ENCODE results near the gene TMEM87A. TPM values are rescaled to one million over a fixed set of nuclear protein-coding genes. Genes with fewer than 3 reads are reported as not detected.
"Not testable (repeated sequence)": the region's sequence is repeated elsewhere in the genome, so short reads cannot be mapped to it uniquely, and the experiment has no call there.

Gene TMEM87A
- 10 to 100 TPM; 17.0 to 25.4 TPM for total RNA-seq

DNA sequence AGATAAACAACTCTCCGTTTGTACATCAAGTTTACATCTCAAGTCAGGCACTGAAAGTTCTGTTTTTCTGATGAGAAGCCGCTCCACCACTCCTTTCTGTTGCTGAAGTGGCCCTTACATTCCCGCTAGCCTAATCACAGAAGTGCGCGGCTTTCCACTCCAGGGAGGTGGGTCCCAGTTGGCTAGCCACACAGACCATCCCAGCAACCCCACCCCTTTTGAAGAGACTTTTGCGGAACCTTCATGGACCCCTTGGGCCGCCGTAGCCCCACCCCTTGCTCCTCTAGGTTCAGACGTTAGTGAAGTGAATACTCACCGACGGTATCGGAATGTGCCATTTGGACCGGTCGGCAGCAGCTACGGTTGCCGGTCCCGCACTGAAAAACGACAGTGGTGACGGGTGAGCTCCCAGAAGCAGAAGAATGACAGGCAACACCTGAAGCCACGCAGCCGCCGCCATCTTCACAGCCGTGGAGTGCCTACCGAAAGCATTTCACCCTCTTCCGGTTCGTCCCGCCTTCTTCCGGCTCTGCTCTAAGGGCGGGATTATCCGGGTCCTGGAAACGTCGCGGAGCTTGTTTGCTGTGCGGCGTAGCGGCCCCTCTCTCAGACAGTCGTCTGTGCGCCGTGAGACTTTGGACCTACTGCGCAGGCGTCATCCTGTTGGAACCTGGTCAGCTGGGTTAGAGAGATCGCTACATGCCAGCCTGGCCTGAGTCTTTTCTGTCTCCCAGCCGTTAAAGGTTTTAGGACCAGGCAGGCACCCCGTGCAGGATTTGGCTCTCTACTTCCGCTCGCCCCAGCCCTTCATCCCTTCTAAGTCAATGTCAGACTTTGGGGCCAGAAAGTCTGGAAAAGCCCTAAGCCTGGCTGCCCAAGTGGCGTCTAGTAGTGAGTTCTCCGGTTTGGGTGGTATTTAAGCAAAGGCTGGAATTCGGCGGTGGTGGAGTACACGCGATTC lies at the start of gene TMEM87A, which contains the start of gene GANC:
Gene TMEM87A, minus strand, starts transcription at position 495 of the 961 bp plus-strand sequence. Its CDS starts 35 bp downstream, at position 460.
Gene GANC, plus strand, starts transcription at position 263 of the 961 bp plus-strand sequence. CDS start 1,281 bp downstream, outside the sequence.
- Histone ChIP-seq H3K36me3 (no peaks in the 10 kb centered on the region), H3K27ac (peak within 1 kb of the TSS; percentile 99), H3K9me3 (no peaks in the 10 kb centered on the region), H3K4me3 (peak within 1 kb of the TSS; percentile 80 to 88), H3K4me1 (peaks cover 0 to 45% of the 10 kb centered on the region in 2 donors), H3K27me3 (no peaks in the 10 kb centered on the region)
- TF ChIP-seq, protein P1, sequence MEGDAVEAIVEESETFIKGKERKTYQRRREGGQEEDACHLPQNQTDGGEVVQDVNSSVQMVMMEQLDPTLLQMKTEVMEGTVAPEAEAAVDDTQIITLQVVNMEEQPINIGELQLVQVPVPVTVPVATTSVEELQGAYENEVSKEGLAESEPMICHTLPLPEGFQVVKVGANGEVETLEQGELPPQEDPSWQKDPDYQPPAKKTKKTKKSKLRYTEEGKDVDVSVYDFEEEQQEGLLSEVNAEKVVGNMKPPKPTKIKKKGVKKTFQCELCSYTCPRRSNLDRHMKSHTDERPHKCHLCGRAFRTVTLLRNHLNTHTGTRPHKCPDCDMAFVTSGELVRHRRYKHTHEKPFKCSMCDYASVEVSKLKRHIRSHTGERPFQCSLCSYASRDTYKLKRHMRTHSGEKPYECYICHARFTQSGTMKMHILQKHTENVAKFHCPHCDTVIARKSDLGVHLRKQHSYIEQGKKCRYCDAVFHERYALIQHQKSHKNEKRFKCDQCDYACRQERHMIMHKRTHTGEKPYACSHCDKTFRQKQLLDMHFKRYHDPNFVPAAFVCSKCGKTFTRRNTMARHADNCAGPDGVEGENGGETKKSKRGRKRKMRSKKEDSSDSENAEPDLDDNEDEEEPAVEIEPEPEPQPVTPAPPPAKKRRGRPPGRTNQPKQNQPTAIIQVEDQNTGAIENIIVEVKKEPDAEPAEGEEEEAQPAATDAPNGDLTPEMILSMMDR (IDR thresholded peaks at IDR 0.05), result no peak
- peak; percentile 97 for DNase-seq (ENCODE audit: low spot score)

- DNase-seq (ENCODE audit: low spot score), result no peak
- TF ChIP-seq, protein P1 (IDR thresholded peaks at IDR 0.05), result no peak
- Histone ChIP-seq H3K27me3 (no peaks in the 10 kb centered on the region), H3K36me3 (no peaks in the 10 kb centered on the region), H3K27ac (no peak overlapping the region), H3K4me1 (no peaks in the 10 kb centered on the region), H3K9me3 (no peaks in the 10 kb centered on the region), H3K4me3 (no peak overlapping the region)
Measured at GRCh38 chr15:42319206-42319605, 46.0 kb upstream of the TMEM87A start.

DNA sequence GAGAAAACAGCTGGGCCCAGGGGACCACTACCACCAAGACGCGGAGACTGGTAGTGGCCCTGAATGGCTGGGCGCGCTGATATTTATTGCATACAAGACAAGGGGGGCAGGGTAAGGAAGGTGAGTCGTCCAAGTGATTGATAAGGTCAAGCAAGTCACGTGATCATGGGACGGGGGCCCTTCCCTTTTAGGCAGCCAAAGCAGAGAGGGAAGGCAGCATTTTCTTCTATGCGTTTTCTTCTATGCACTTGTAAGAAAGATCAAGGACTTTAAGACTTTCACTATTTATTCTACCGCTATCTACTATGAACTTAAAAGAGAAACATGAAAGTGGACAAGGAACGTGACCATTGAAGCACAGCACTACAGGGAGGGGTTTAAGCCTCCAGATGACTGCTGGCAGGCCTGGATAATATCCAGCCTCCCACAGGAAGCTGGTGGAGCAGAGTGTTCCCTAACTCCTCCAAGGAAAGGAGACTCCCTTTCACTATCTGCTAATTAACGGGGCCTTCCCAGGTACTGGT lies 43.1 kb upstream of the TMEM87A start:
- not testable (repeated sequence) for H3K4me3 ChIP-seq; H3K36me3 ChIP-seq; DNase-seq (ENCODE audit: low spot score); H3K27ac ChIP-seq; H3K4me1 ChIP-seq; H3K27me3 ChIP-seq; H3K9me3 ChIP-seq

- TF ChIP-seq, protein P1 (IDR thresholded peaks at IDR 0.05), result no peak
- H3K27me3 ChIP-seq, result no peaks in the 10 kb centered on the region
- H3K36me3 ChIP-seq, result peaks cover 9% of the 10 kb centered on the region
- H3K9me3 ChIP-seq, result no peaks in the 10 kb centered on the region
- no peaks in the 10 kb centered on the region for H3K4me1 ChIP-seq
- no peak overlapping the region for H3K27ac ChIP-seq
- DNase-seq (ENCODE audit: low spot score), result no peak
- no peak overlapping the region for H3K4me3 ChIP-seq
Measured at GRCh38 chr15:42315521-42315920, 42.3 kb upstream of the TMEM87A start.

DNA sequence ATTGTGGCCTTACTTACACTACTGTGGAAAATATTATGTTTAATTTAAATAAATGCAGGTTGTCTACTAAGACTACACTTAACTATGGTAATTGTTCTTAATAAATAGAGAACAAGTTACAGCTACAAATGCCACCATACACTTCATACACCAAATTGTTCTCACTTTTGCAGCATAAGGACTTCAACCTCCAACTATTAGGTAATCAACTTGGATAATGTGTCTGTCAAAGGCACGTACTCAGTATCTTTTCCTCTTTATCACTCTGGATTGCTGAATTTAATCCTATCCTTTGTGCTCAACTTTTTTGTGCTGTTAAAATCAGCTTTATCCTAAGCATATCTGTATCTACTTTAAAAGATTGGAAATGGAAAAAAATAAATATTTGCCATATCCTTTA lies 41.6 kb upstream of the TMEM87A start:
- Histone ChIP-seq H3K27me3 (no peaks in the 10 kb centered on the region), H3K4me3 (no peak overlapping the region), H3K27ac (no peak overlapping the region), H3K4me1 (no peaks in the 10 kb centered on the region), H3K9me3 (no peaks in the 10 kb centered on the region), H3K36me3 (peaks cover 16% of the 10 kb centered on the region)
- no peak for DNase-seq (ENCODE audit: low spot score)
- TF ChIP-seq, protein P1 (IDR thresholded peaks at IDR 0.05), result no peak

- H3K27ac ChIP-seq, result no peak overlapping the region
- no peaks in the 10 kb centered on the region for H3K4me1 ChIP-seq
- TF ChIP-seq, protein P1 (IDR thresholded peaks at IDR 0.05), result no peak
Measured at GRCh38 chr15:42313463-42313862, 40.2 kb upstream of the TMEM87A start.

More at GRCh38 chr15:42313463-42313862, 40.2 kb upstream of the TMEM87A start:
- Histone ChIP-seq H3K36me3 (peaks cover 28% of the 10 kb centered on the region), H3K27me3 (no peaks in the 10 kb centered on the region), H3K4me3 (no peak overlapping the region), H3K9me3 (no peaks in the 10 kb centered on the region)
- DNase-seq (ENCODE audit: low spot score), result no peak
